Stimulated activated CD4-positive, alpha-beta T cell treated with anti-CD3 and anti-CD28 coated beads, Interleukin-12 subunit alpha, Interleukin-12 subunit beta, amount 100 ng/mL, for 48 hours (primary cell): Measurements from ENCODE around the gene DDX47.
"Not testable (repeated sequence)": the region's sequence is repeated elsewhere in the genome, so short reads cannot be mapped to it uniquely, and the experiment has no call there.

Experiments
- DNase-seq, 3 donors: peaks; one replicate each; pipeline ENCODE4 v3.0.0-alpha.2; 2020; ENCODE audit warnings: low read depth in 2 of 3, low spot score in 1 of 3

Gene DDX47

GRCh38 chr12:12796928-12797793 lies 16.0 kb upstream of the DDX47 start:
- no peak for DNase-seq

- no peak for DNase-seq
These were observed 15.4 kb upstream of the DDX47 start for GRCh38 chr12:12797794-12798152.

- DNase-seq: no peak
These were observed 14.7 kb upstream of the DDX47 start for GRCh38 chr12:12798480-12798879.

- no peak for DNase-seq
These were observed 13.8 kb upstream of the DDX47 start for GRCh38 chr12:12799163-12799920.

GRCh38 chr12:12800406-12801180 lies 12.6 kb upstream of the DDX47 start:
- DNase-seq: no peak

- DNase-seq: not testable (repeated sequence)
These were observed 11.5 kb upstream of the DDX47 start for GRCh38 chr12:12801656-12802055.

- peak in 1 of 3 donors; percentile 21 for DNase-seq
These were observed 10.0 kb upstream of the DDX47 start for GRCh38 chr12:12803186-12803585.

GRCh38 chr12:12804011-12804410 lies 9.1 kb upstream of the DDX47 start:
- no peak for DNase-seq

- DNase-seq: no peak
These were observed 8.7 kb upstream of the DDX47 start for GRCh38 chr12:12804432-12804886.

GRCh38 chr12:12806784-12807516 lies 6.2 kb upstream of the DDX47 start:
- DNase-seq: no peak

GRCh38 chr12:12807517-12807903 lies 5.6 kb upstream of the DDX47 start:
- DNase-seq: not testable (repeated sequence)

GRCh38 chr12:12807970-12808702 lies 5.0 kb upstream of the DDX47 start:
- DNase-seq: peak in 2 of 3 donors; percentile 20 to 21

- no peak for DNase-seq
These were observed 2.6 kb upstream of the DDX47 start for GRCh38 chr12:12810553-12811021.

- DNase-seq: no peak
These were observed 1.8 kb upstream of the DDX47 start for GRCh38 chr12:12811343-12811742.

- no peak for DNase-seq
These were observed 972 bp upstream of the DDX47 start for GRCh38 chr12:12812174-12812573.

GRCh38 chr12:12812618-12813119 lies 477 bp upstream of the DDX47 start:
- no peak for DNase-seq

- no peak for DNase-seq
These were observed 4.5 kb downstream of the DDX47 start for GRCh38 chr12:12817616-12818015.

GRCh38 chr12:12818701-12819100 lies 5.6 kb downstream of the DDX47 start:
- no peak for DNase-seq

GRCh38 chr12:12819221-12819620 lies 6.1 kb downstream of the DDX47 start:
- DNase-seq: no peak
